ENCODE results near the gene UCK1. TPM values are rescaled to one million over a fixed set of nuclear protein-coding genes. Genes with fewer than 3 reads are reported as not detected.

Gene UCK1
- 36.5 and 37.7 TPM in 2 replicates for total RNA-seq (2014; rRNA removed; shearing (Covaris generic))

DNA sequence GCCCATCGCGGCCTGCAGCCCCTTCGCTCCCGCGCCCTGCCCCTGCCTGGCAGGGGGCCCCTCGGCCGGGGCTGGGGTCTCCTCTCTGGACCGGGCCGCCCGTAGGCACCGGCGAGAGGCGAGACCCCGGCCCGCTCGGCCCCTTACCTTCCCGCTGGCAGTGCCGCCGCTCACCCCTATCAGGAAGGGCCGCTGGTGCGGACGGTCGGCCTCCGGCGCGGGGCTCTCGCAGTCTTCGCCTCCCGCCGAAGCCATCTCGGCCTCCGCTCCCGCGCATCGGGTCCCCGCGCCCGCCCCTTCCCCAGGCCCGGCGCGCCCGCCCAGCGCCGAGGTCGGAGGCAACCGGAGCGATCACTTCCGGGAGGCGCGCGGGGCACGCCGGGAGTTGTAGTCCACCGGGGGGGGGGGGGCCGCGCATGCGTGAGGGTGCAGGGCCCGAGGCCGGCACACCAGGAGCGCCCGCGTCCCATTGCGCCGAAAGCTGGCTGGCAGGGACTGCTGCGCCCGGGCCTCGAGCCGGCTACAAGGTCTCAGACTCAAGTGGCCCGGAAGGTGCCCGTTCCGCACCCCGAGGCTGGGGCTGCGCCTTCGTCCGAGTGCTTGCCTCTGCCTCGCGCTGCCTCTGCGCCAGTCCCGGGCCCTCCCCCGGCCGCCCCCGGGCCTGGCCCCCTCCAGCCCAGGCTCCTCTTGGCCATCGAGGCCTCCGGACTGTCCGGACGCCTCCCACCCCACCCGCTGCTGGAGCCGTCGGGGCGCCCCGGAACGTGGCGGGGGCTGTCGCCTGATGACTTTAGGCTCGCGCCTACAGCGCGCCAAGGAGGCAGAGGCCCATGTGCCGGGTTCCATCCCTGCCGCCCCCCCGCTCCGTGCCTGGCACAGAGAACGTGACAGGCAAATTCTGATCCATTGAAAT is at the start of gene UCK1:
TSS of gene UCK1 (minus strand) at position 344 of the 913 bp plus-strand sequence. CDS start at position 255, 89 bp downstream.
- DNase-seq (ENCODE audit: low read depth), result peak; percentile 93

DNA sequence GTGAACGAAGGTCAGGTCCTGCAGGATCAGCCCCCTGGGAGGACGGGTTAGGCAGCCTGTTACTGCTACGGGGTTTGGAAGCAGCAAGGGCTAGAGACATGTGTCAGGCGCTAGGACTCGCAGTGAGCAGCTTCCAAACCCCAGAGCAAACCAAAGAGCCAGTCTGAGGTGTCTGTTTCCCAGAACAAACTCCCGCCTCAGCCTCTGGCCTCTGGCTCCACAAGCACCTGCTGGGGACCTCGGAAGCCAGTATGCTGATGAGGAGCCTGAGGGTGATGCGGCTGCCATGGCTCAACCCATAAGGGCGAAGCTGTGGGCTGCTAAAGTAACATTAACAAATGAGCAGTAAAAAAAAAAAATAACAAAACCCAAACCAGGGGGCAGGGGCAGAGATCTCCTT is 49.3 kb upstream of the UCK1 start:
- no peak for DNase-seq (ENCODE audit: low read depth)

DNA sequence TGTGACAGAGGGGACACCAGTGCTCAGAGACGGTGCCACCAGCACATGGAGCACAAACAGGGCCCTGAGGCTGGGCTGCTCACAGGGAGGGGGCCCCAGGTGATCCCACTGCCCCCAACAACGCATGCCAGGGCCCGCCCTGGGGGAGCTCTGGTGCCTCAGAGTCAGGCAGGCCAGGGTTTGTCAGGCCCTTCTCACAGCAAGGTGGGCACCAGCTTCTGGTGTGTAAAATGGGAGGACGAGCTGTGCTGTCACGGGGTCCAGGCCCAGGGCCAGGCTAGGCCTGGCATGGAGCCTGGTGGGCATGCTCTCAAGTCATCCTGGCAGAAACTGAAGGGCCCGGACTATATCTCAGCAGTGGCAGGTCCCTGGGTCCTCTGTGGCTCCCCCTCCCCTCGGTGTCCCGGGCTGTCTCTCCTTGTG is 48.7 kb upstream of the UCK1 start:
- DNase-seq (ENCODE audit: low read depth), result no peak

DNA sequence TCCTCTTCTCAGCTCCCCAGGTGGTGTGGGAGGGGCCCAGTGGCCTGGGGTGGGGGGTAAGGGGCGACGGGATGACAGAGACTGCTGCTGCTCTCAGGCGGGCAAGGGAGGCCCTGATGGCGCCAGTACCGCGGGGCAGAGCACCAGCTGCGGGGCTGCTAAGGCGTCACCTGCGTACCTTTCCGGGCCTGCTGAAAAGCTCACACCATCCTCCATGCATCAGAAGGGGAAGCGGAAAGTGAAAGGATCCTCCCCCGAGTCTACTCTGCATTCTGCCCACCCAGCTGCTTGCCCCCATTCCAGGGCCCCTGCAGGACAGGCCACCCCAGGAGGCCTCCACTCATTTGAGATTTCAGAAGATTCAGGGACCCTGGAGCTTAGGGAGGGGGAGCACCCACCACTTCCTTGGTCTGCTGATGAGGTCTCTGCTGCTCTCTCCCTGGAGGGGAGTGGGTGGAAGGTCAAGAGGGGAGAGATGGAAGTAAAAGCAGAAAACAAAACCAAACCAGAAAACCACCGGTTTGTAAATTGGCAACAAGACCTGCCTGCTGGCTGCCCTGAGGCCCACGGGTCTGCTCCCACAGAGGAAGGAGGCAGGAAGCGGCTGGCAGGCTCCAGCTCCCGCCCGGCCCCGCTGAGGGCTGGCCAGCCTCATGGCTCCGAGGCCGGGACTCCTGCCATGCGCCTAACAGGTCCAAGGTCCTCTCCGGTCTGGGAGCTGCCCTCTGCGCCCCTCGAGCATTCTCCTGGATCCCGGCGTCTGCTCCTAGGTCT is 47.9 kb upstream of the UCK1 start:
- no peak for DNase-seq (ENCODE audit: low read depth)

DNA sequence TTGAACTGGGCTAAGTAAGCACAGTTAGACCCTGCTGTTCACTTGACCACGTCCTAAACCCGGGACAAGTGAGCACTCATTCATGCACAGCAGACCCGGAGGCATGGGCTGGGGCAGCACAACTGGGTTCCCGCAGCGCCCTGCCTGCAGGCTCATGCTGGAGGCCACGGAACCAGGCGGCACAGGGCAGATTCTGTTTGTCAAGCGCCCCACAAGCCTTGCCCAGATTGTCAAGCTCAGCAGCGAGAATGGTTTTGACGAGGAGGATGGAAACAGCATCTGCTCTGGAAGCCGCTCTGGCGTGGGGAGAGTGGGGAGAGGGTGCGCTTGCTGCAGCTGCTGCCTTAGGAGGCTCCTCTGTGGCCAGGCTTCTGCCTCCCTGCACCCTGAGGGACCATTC is 47.0 kb upstream of the UCK1 start:
- no peak for DNase-seq (ENCODE audit: low read depth)

DNA sequence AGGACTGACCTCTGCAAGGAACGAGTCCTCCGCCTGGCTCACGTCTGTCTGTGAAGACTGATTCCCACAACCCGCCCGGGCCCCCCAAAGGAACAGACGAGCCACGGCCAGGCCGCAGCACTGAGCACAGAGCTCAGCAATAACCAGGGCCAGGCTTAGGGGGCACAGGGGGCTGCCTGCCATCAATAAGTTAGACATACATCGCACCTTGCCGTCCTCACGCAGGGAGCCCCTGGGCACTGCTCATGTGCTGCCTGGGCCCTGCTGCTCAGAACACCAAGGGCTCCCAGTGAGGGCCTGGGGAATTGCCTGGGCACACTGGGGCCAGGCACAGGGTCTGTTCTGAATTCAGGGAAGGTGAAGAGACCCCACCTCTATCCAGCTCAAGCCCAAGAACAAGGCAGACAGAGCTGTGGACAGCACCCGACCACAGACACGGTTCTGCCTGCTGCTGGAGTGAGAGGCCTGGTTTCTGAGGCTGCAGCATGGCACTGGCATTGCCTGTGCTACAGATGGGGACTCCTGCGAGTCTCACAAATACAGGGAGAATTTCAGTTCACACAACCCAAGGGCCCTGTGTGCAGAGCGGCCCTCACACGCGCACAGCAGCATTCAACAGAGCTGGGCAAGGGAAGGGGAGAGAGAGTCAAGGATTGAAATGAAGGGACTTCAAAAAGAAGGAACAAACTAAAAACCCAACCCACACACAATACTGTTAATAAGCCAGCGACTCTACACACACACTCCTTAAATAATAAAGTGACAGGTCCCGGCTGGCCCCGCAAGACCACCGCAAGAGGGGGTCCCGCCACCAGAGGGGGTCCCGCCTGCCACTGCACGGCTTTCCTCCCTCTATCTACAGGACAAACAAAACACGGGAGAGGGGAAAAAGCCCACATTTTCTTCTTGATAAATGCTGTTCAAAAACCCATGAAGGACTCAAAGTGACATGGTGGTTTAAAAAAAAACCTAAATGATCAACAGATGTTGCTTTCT is 46.2 kb upstream of the UCK1 start:
- no peak for DNase-seq (ENCODE audit: low read depth)

DNA sequence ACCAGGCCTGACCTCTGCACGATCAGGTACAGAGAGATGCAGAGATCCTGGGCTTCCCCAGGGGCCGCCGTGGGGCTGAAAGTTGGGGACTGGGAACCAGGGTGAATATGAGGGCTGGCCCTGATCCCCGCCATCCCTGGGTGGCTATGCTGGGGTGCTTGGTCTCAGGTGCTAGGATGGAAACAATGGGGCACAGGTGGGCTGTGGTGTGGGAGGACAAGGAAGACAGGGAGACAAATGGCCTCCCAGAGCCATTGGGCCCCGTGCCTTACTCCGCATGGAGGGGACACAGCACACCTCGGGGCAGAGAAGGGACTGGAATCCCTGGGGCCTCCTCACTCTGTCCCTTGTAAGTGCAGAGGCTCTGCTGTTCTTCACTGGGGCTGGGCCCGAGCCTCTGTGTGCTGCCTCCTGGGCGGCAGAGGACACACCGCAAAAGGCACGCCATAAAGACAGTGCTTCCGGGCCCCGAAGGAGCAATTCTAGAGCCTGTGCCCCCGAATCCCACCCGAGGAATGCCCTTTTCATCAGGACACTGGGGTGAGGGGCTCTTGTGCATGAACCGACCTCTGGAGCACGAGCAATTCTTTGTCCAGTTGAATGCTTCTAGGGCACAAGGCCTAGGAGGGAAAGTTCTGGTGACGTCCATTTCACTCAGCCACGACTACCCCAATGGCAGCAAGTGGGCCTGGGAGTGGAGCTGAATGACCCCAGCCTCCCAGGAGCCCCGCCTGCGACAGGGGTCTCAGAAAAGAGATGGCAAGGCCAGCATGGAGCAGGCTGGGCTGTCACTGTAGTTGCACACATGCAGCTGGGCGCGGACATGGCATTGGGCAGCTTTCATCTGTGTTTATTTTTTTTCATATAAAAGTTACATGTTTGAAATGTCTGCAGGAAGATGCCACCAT is 45.1 kb upstream of the UCK1 start:
- DNase-seq (ENCODE audit: low read depth), result no peak

DNA sequence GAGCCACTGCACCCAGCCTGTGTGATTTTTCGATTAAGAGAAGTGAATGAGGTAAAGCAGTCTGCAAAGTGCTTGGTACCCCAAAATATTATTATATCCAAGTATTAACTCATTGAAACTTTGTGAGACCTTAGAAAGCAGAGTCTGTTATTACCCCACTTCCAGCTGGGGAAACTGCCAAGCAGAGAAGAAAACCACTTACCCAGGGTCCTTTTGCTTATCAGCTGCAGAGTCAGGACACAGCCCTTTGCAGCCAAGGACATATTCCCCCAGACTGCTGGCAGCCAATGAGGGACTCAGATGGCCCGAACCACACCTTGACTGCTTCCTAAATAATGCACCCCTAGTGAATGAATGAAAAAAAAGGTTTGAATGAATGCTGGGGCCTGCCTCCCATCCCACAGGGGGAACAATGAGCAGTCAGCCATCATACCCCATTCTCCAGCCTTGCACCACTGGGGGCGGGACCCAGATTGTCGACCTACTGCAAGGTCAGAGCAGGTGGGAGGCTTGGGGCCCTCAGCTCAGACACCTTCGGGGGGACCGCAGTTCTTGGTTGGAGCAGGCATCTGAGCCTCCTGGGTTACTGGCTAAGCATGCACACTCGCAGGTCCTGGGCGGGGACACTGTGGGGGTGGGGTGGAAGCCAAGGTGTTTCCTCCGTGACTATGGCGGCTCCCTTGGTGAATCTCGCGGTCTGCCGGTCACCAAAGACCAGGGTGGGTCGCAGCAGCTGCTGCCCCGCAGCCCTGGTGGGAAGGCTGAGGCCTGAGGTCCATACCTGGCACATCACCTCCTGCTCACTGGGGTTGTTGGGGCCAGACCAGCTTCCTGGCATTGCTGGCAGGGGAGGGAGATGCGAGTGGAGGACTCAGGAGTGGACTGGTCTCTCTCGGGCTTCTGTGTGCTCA is 43.9 kb upstream of the UCK1 start:
- no peak for DNase-seq (ENCODE audit: low read depth)

DNA sequence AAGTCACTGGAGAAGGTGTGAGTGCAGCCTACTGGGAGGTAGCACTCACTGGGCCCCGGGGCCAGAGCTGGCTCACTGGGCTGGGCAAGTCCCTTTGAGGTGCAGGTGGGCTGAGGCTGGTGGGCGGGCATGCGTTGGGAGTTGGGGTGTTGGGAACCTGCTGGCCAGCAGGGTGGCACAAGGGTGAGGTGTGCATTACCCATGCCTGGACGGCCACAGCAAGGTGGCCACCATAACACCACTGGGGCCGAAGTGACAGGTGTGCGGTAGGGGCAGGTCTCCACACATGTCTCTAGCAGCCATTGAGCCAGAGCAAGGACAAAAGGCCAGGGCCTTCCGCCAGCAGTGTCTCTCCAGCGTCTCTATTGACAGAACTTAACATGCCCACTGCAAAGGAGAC is 36.8 kb upstream of the UCK1 start:
- no peak for DNase-seq (ENCODE audit: low read depth)

DNA sequence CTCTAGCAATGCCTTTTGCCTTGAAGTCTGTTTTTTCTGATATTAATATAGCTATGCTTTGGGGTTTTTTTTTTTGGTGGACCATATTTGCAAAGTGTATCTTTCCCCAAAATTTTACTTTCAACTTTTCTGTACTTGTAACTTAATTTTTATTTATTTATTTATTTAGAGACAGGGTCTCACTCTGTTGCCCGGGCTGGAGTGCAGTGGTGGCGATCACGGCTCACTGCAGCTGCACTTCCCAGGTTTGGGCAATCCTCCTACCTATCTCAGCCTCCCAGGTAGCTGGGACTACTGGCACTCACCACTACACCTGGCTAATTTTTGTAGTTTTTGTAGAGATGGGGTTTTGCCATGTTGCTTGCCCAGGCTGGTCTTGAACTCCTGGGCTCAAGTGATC is 35.1 kb upstream of the UCK1 start:
- DNase-seq (ENCODE audit: low read depth), result no peak

DNA sequence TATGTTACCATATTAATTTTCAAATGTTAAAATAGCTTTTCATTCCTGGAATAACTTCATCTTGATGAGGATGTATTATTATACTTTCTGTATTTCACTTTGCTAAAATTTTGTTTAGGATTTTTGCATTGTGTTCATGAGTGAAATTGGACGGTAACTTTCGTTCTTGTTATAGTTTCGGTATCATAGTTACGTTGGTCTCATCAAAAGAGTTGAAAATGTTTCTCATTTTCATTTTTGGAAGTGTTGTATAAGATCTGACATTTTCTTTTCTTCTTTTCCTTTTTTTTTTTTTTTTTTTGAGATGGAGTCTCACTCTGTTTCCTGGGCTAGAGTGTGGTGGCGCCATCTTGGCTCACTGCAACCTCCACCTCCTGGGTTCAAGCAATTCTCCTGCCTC is 34.3 kb upstream of the UCK1 start:
- DNase-seq (ENCODE audit: low read depth), result no peak

DNA sequence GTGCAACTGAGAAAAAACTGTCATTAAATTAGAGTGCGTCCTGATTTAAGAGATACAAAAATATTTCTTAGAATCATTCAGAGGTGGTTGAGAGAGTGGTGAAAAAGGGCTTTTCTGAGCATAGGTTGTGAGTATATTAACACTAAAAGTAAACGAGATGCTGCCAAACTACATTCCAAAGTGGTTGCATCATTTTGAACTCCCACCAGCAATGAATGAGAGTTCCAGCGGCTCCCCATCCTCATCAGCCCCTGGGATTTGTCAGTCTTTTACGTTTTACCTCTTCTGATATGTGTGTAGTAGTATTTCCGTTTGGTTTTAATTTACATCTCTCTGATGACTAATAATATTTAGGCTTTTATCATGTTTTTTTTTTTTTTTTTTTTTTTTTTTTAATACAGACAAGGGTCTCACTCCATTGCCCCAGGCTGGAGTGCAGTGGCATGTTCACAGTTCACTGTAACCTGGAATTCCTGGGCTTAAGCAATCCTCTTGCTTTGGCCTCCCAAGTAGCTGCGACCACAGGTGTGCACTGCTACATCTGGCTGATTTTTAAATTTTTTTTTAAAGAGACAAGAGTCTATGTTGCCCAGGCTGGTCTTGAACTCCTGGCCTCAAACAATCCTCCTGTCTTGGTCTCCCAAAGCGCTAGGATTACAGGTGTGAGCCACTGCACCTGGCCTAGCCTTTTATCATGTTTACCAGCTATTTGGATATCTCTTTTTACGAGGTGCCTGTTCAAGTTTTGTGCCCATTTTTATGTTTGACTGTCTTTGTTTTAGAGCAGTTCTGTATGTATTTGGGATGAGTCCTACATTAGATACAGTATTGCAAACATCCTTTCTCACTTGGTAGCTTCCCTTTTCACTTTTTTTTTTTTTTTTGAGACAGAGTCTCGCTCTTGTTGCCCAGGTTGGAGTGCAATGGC is 31.2 kb upstream of the UCK1 start:
- peak; percentile 37 for DNase-seq (ENCODE audit: low read depth)

DNA sequence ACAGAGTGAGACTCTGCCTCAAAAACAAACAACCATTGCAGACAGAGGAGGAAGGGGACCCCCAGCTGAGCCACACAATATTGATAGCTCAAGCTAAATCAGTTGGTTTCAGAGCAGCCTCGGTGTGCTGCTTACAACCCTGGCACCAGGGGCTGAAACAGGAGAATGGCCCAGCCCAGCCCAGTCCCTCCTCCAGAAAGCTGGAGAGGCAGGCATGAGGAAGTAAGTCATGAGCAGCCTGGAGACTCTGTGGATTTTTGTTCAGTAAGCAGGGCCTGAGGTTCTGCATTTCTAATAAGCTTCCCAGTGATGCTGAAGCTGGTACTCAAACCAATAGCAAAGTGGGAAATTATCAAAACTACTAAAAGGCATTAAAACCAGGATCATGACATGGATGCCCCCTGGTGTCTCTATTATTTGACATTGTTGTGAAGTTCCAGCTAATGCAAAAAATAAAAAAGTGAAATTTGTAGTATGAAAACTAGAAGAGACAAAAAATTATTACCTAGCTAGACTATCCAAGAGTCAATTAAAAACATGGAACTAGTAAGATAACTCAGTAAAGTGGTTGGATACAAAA is 28.4 kb upstream of the UCK1 start:
- no peak for DNase-seq (ENCODE audit: low read depth)

DNA sequence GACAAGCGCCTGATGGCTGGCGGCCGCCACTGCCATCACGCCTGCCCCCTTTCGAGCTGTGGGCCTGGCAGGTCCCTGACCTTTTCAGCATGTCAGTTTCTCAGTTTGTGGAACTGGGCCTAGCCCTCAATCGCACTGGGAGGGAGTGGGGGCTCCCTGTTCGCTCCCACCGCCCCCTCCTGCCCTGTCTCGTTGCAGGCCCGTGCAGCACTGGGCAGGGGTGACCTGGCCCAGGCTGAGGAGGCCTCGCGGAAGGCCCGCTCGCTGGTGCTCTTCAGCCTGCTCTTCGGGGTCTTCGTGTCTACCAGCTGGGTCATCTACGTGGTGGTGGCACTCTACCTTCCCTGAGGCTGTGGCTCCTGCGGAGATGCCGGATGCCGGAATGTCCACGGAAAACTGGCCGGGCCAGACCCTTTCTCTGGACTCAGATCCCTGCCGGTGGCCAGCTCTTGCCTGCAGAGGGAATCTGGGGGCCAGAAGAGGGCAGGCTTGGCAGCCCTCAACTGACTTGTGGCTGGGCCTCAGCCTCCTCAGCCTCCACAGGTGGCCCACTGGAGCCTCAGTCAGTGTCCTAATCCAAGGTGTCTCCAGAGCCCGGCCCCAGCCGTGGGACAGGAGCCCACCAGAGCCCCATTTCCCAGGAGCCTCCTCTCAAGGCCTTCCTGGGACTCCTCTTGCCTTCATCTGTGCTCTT is 26.9 kb upstream of the UCK1 start:
- DNase-seq (ENCODE audit: low read depth), result no peak

DNA sequence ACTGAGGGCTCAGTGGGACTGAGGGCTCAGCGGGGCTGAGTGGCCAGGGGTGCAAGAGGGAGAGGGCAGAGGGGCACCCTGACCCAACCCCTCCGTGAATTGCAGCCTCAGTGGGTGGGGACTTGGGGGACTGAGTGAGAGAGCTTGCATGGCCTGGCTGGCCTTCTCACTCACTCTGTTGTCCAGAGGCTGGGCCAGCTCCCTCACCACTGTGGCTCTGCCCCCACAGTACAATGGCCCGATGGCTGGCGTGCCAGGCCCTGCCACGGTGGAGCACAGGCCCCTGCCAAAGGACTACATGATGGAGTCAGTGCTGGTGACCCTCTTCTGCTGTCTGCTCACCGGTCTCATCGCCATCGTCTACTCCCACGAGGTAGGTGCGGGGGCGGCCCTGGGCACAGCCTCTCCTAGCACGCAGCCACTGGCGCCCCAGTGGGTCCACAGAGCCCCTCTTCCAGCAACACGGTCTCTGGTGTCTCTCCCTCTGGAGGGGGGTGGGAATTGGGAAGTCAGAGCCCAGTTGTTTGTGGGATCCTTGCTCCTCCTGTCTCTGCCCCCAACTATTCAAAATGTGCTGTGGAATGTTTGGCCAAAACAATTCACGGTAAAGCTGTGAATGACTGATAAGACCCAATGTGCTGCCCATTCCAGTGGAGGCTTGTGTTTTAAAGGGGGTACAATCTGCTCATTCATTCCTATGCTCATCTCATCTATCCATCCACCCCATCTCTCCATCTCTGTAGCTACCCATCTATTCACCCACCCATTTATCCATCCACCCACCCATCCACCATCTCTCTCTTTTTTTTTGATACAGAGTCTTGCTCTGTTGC is 25.0 kb upstream of the UCK1 start:
- DNase-seq (ENCODE audit: low read depth), result no peak

DNA sequence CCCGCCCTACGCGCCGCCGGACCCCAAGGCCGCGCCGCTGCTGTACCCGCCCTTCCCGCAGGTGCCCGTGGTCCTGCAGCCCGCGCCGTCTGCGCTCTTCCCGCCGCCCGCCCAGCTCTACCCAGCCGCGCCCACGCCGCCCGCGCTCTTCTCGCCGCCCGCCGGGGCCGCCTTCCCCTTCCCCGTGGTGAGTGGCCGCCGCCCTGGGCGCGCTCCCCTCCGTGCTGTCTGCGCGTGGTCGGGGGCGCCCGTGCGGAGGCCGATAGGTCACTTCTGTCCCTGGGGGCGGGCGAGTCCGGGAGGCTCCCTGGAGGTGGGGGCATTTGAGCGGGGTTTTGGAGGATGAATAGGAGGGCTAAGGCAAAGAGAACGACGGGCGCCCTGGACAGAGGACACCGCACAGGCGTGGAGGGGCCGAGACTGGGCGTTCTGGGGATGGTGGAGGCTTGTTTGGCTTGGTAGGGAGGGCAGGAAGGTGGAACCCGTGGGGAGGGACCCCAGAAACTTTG is 23.8 kb upstream of the UCK1 start:
- no peak for DNase-seq (ENCODE audit: low read depth)

All from Daoy (cell line).